ENCODE measurements around the gene RNASET2.

DNA sequence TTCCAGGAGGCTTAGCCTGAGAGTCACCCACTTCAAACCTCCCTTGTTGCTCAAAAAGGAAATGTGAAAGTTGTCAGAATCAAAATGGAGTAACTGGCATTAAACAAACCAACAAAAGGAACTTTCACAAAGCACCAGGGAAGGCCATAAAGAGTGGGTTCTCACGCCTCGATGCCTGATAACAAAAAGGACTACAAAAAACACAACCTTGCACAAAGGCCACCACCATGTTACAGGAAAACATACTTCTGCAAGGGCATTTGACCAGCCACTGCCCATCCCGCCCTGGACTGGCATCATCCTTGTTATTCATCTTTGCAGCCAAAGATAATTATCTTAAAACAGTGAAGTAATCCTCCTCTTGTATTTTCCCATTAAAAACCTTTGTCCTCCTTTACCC is 34.8 kb downstream of the RNASET2 start:
- TF ChIP-seq, protein P1, sequence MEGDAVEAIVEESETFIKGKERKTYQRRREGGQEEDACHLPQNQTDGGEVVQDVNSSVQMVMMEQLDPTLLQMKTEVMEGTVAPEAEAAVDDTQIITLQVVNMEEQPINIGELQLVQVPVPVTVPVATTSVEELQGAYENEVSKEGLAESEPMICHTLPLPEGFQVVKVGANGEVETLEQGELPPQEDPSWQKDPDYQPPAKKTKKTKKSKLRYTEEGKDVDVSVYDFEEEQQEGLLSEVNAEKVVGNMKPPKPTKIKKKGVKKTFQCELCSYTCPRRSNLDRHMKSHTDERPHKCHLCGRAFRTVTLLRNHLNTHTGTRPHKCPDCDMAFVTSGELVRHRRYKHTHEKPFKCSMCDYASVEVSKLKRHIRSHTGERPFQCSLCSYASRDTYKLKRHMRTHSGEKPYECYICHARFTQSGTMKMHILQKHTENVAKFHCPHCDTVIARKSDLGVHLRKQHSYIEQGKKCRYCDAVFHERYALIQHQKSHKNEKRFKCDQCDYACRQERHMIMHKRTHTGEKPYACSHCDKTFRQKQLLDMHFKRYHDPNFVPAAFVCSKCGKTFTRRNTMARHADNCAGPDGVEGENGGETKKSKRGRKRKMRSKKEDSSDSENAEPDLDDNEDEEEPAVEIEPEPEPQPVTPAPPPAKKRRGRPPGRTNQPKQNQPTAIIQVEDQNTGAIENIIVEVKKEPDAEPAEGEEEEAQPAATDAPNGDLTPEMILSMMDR (IDR thresholded peaks at IDR 0.05), result no peak
- TF ChIP-seq EZH2 (IDR thresholded peaks at IDR 0.05) (no peak), EZH2phosphoT487 (IDR thresholded peaks at IDR 0.05) (no peak)

Data from neural progenitor cell (in vitro differentiated cells).